Thoracic aorta (tissue), 2 donors: ENCODE data around the gene F11R. TPM values are rescaled to one million over a fixed set of nuclear protein-coding genes. Genes with fewer than 3 reads are reported as not detected.

Experiments
- ATAC-seq: fragments of 150-250 bp; one replicate; pipeline ENCODE4 v1.8.0; 2017; ENCODE audit warnings: low read depth; ENCODE audit not compliant: insufficient number of reproducible peaks, low FRiP score
- DNase-seq: peaks from one replicate; pipeline ENCODE4 v3.0.0-alpha.2; 2020; ENCODE audit warnings: low spot score
- H3K27ac ChIP-seq, 2 donors: fragments of 200-600 bp; sonication (generic); 1 replicate in 1 of 2; 2 replicates in 1 of 2; pipeline ENCODE4 v1.5.1; 2016; ENCODE audit warnings: mild to moderate bottlenecking in 2 of 2, moderate library complexity in 2 of 2
- H3K27me3 ChIP-seq: fragments of 200-600 bp; sonication (generic); replicated peaks from 2 replicates; pipeline ENCODE4 v1.6.0; 2016; ENCODE audit warnings: mild to moderate bottlenecking; ENCODE audit not compliant: insufficient read depth
- H3K36me3 ChIP-seq: fragments of 200-600 bp; sonication (generic); one replicate; pipeline ENCODE4 v1.5.1; 2016
- H3K4me1 ChIP-seq, 2 donors: fragments of 200-600 bp; sonication (generic); 1 replicate in 1 of 2; 2 replicates in 1 of 2; pipeline versions ENCODE4 v1.5.1 to v1.6.0; 2016; ENCODE audit warnings: low read depth in 2 of 2, mild to moderate bottlenecking in 1 of 2; ENCODE audit not compliant: control insufficient read depth in 1 of 2
- H3K4me3 ChIP-seq: fragments of 200-600 bp; sonication (generic); 2 replicates; pipeline ENCODE4 v1.5.1; 2016; ENCODE audit warnings: mild to moderate bottlenecking
- H3K9me3 ChIP-seq: fragments of 200-600 bp; sonication (generic); 2 replicates; pipeline ENCODE4 v1.5.1; 2016
- total RNA-seq, 2 donors: library from RNA; depleted of rRNA; stranded (reverse); fragments of >200 nt; gene quantifications; one replicate each; pipeline versions ENCODE4 v1.1.0 to v1.2.3, GENCODE V29; 2016
- TF ChIP-seq, protein P1 (sequence below): fragments of 200-600 bp; sonication (generic); IDR thresholded peaks from one replicate; pipeline ENCODE4 v1.5.1; 2019; ENCODE audit warnings: antibody characterized with exemption

The F11R gene
- total RNA-seq, 2 donors from 2014 or later = 19.1 to 20.7 TPM

DNA sequence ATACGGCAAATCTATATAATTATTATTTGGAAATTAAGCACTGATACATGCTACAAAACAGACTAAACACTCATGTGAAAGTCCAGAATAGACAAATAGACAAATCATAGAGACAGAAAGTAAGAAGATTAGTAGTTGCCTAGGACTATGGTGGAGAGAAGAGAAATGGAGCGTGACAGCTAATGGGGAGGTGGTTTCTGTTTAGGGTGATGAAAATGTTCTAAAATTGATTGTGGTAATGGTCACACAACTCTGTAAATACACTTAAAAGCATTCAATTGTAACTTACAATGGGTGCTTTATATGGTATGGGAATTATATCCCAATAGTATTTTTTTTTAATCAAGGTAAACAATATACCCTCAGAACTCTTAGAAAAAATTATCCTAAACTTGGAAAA lies 45.9 kb downstream of the F11R start:
- no peak overlapping the region for H3K27ac ChIP-seq
- H3K9me3 ChIP-seq = no peaks in the 10 kb centered on the region
- no peaks in the 10 kb centered on the region for H3K27me3 ChIP-seq
- no peaks in the 10 kb centered on the region for H3K36me3 ChIP-seq
- TF ChIP-seq, protein P1, sequence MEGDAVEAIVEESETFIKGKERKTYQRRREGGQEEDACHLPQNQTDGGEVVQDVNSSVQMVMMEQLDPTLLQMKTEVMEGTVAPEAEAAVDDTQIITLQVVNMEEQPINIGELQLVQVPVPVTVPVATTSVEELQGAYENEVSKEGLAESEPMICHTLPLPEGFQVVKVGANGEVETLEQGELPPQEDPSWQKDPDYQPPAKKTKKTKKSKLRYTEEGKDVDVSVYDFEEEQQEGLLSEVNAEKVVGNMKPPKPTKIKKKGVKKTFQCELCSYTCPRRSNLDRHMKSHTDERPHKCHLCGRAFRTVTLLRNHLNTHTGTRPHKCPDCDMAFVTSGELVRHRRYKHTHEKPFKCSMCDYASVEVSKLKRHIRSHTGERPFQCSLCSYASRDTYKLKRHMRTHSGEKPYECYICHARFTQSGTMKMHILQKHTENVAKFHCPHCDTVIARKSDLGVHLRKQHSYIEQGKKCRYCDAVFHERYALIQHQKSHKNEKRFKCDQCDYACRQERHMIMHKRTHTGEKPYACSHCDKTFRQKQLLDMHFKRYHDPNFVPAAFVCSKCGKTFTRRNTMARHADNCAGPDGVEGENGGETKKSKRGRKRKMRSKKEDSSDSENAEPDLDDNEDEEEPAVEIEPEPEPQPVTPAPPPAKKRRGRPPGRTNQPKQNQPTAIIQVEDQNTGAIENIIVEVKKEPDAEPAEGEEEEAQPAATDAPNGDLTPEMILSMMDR = no peak
- DNase-seq (no peak), ATAC-seq (no peak)
- H3K4me1 ChIP-seq = no peaks in the 10 kb centered on the region
- H3K4me3 ChIP-seq = no peak overlapping the region

DNA sequence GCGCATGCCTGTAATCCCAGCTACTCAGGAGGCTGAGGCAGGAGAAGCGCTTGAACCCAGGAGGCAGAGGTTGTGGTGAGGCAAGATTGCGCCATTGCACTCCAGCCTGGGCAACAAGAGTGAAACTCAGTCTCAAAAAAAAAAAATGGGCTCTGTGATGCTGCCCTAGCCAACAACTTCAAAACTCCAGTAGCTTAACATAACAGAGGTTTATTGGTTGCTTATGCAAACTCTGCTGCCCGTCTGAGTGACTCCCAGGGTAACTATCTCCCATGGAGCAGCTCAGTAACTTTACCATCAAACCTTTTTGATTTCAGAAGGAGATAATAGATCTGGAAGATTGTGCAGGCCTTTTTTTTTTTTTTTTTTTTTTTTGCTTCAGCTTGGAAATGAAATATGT lies 47.5 kb downstream of the F11R start:
- no peak overlapping the region for H3K27ac ChIP-seq

DNA sequence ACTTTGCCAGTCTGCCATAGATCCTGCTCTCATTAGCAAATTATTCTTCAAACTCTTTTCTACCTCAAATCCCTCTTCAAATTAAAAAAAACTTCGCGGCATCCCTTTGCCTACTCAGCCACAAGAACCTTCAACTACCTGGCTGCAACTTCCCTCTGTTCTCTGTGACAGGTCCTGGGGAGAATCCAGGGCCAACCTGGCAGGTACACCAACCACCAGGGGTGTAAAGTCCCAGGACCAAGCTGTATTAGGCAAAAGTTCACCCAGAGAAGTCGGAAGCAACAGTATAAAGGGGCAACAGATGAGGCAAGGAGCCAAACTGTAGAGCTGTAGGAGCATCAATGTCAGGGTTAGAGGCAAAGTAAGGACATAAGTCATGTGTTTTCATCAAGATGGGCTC lies 48.0 kb downstream of the F11R start:
- Histone ChIP-seq H3K4me1 (no peaks in the 10 kb centered on the region), H3K36me3 (no peaks in the 10 kb centered on the region), H3K27ac (no peak overlapping the region), H3K27me3 (no peaks in the 10 kb centered on the region), H3K9me3 (no peaks in the 10 kb centered on the region), H3K4me3 (no peak overlapping the region)
- DNase-seq (no peak), ATAC-seq (no peak)
- TF ChIP-seq, protein P1 = no peak

More for the DNA sequence above, 47.5 kb downstream of the F11R start:
- Histone ChIP-seq H3K36me3 (no peaks in the 10 kb centered on the region), H3K9me3 (no peaks in the 10 kb centered on the region), H3K4me1 (no peaks in the 10 kb centered on the region), H3K27me3 (no peaks in the 10 kb centered on the region), H3K4me3 (no peak overlapping the region)
- DNase-seq = no peak
- ATAC-seq = no peak
- TF ChIP-seq, protein P1 = no peak

DNA sequence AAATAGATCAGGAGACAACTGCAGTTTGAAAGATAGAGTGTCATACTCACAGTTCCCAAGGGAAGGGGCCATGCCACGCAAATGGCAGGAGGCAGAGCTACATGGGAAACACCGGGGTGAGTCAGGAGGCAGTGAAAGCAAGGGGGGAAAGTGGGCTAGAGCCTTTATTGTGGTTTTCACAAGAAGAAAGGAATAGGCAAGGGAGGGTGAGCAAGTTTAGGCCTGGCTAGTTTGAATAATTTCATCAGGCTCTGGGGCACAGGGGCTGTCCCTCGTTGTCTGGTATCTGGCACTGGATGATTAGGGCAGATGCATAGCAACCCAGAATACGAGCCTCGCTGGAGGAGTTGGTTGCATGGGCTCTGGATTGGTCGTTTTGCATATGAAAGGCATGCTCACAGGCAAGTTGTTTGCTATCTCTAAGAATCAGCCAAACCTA lies 49.3 kb downstream of the F11R start:
- Histone ChIP-seq H3K27ac (no peak overlapping the region), H3K27me3 (no peaks in the 10 kb centered on the region), H3K4me3 (no peak overlapping the region), H3K36me3 (no peaks in the 10 kb centered on the region), H3K9me3 (no peaks in the 10 kb centered on the region), H3K4me1 (no peaks in the 10 kb centered on the region)
- ATAC-seq (no peak), DNase-seq (no peak)
- TF ChIP-seq, protein P1 = no peak

DNA sequence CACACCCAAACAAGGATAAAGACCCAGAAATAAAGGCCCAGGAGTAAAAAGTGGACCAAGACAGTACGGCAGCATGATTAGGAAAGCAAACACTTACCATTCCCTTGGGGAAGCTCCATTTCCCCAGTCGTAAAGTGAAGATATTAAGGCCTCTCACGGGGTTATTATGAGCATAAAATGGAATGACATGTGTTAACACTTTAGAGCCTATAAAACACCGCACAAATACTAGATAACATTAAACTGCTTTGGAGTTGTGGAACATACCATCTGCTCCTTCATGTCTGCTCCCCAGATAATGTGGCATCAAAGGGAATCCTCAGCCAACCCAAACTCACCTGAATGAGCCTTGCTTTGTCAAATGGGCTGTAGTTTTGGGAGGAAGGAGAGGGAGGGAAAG lies 57.4 kb downstream of the F11R start:
- Histone ChIP-seq H3K27me3 (no peaks in the 10 kb centered on the region), H3K9me3 (no peaks in the 10 kb centered on the region), H3K36me3 (no peaks in the 10 kb centered on the region), H3K4me3 (no peak overlapping the region), H3K4me1 (no peaks in the 10 kb centered on the region), H3K27ac (no peak overlapping the region)
- ATAC-seq (no peak), DNase-seq (no peak)
- TF ChIP-seq, protein P1 = no peak
